Measurements from ENCODE around the gene FAM83B. TPM values are rescaled to one million over a fixed set of nuclear protein-coding genes. Genes with fewer than 3 reads are reported as not detected.

FAM83B gene
- total RNA-seq, 4 donors from 2014 or later, result 4.1 TPM; not detected in 3

DNA sequence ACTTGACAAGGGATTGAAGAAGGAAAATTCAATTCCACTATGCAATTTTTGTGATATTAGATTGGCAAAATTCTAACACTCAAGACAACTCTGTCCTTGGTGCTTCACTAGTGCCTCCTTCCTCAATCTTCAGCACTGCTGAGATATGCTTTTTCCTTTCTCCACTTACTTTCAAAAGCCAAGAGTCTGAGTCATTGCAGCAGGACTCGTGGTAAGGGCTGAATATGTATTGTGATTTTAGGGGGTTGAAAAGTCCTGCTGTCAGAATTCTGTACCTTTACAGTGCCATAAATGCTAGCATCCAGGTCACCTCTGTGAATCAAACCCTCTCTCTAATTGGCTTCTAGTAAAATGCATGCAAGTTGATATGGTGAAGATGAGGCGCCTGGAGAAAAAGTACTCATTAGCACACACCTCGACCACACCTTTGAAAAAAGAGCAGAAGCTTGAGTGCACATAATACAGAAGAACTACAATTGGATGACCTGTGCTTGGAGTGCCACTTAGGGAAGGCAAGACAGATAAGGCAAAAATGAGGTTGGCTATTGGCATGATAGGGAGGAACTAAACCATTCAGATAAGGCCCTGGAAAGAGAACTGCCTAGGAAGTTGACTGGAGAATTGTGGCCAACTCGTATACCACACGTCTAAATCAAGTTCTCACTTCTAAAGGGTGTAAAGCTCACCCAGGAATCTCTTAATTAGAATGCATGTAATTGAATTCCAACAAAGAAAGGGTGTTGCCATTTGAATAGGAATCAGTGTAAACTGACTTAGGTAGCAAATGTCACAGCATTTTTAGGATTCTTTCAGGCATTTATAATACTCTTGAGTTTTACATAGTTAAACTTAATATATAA, 43.6 kb upstream of the FAM83B start:
- no peaks in the 10 kb centered on the region for H3K4me1 ChIP-seq
- no peaks in the 10 kb centered on the region for H3K27me3 ChIP-seq
- H3K36me3 ChIP-seq, result no peaks in the 10 kb centered on the region
- no peaks in the 10 kb centered on the region for H3K9me3 ChIP-seq
- no peak for ATAC-seq
- TF ChIP-seq POLR2AphosphoS5 (IDR thresholded peaks at IDR 0.05), result no peak
- TF ChIP-seq POLR2A (IDR thresholded peaks at IDR 0.05), result no peak
- no peak for TF ChIP-seq CTCF (IDR thresholded peaks at IDR 0.05)
- no peak for TF ChIP-seq EP300 (IDR thresholded peaks at IDR 0.05)
- H3K27ac ChIP-seq, result no peak overlapping the region
- H3K4me3 ChIP-seq, result no peak overlapping the region
- WGBS, 2 donors (ENCODE audit: low coverage in 1 of 2), result 53 to 59% methylated on average over 3 of the region's 5 CpGs

DNA sequence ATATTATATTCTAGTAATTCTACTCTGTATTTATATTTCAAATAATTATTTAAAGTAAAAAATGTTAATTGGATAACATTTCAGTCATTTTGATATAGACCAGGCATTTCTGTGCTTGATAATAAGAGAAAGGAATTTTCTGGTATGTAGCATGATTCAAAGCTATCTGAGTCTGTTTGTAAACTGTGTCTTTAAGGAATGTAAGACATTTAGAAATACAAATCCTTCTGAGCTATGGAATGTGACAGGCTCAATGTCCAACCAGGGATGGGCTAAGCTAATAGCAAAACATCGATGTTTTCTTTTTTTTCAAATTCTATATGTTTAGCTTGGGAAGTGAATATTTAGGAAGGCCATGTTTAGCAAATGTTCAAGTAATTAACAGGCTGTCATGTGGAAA, 41.5 kb upstream of the FAM83B start:
- no peaks in the 10 kb centered on the region for H3K36me3 ChIP-seq
- H3K9me3 ChIP-seq, result no peaks in the 10 kb centered on the region
- 10% methylated on average over 1 of the region's 1 CpG for WGBS, 2 donors (ENCODE audit: low coverage in 1 of 2)
- no peak overlapping the region for H3K4me3 ChIP-seq
- no peaks in the 10 kb centered on the region for H3K27me3 ChIP-seq
- no peak overlapping the region for H3K27ac ChIP-seq
- TF ChIP-seq POLR2AphosphoS5 (IDR thresholded peaks at IDR 0.05), result no peak
- no peak for TF ChIP-seq POLR2A (IDR thresholded peaks at IDR 0.05)
- TF ChIP-seq EP300 (IDR thresholded peaks at IDR 0.05), result no peak
- no peak for TF ChIP-seq CTCF (IDR thresholded peaks at IDR 0.05)
- no peak for ATAC-seq
- no peaks in the 10 kb centered on the region for H3K4me1 ChIP-seq

DNA sequence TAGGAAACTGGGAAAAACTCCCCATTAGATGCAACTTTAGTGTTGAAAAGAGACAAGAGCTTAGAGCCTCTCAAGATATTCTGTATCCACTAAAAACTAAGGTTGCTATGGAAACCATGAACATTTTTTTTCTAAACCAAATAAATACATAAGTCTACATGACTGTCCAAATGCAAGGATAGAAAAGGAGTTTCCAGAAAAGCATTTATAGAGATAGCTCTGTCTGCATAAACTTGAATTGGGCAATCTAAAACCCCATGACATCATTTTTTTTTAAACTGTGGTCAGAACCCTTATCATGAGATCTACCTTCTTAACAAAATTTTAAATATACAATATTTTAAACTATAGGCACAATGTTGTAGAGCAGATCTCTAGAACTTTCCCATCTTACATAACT, 36.4 kb upstream of the FAM83B start:
- Histone ChIP-seq H3K4me3 (no peak overlapping the region), H3K27me3 (no peaks in the 10 kb centered on the region), H3K9me3 (no peaks in the 10 kb centered on the region), H3K36me3 (no peaks in the 10 kb centered on the region), H3K27ac (no peak overlapping the region), H3K4me1 (no peaks in the 10 kb centered on the region)
- no peak for ATAC-seq
- TF ChIP-seq POLR2A (IDR thresholded peaks at IDR 0.05) (no peak), CTCF (IDR thresholded peaks at IDR 0.05) (no peak), EP300 (IDR thresholded peaks at IDR 0.05) (no peak), POLR2AphosphoS5 (IDR thresholded peaks at IDR 0.05) (no peak)

- Histone ChIP-seq H3K36me3 (no peaks in the 10 kb centered on the region), H3K4me1 (no peaks in the 10 kb centered on the region), H3K27ac (no peak overlapping the region), H3K9me3 (no peaks in the 10 kb centered on the region), H3K27me3 (no peaks in the 10 kb centered on the region), H3K4me3 (no peak overlapping the region)
- TF ChIP-seq POLR2AphosphoS5 (IDR thresholded peaks at IDR 0.05), result no peak
- no peak for TF ChIP-seq POLR2A (IDR thresholded peaks at IDR 0.05)
- TF ChIP-seq EP300 (IDR thresholded peaks at IDR 0.05), result no peak
- TF ChIP-seq CTCF (IDR thresholded peaks at IDR 0.05), result no peak
- WGBS, 2 donors (ENCODE audit: low coverage in 1 of 2), result 47 to 66% methylated on average over 3 of the region's 3 CpGs
- ATAC-seq, result no peak
These were observed 32.7 kb upstream of the FAM83B start for GRCh38 chr6:54813892-54814291.

DNA sequence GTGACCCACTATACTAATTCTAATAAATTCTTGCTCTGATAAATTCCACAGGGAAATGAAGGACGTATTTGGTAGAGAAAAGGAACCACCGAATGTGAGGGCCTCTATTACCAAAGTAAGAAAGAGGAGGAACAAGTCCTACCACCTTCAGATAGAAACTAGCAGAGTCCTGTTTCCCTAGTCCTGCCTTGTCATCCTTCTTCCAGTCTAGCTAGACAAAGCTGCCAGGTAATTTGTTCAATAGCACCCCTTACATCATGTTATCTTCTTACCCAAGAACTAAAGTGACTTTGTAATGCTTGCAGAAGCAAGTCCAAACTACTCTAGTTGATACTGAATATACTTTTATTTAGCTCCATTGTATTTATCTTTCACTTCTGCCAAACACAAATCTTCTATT, 29.3 kb upstream of the FAM83B start:
- Histone ChIP-seq H3K27me3 (no peaks in the 10 kb centered on the region), H3K9me3 (peaks cover 0 to under 1% (median 0%) of the 10 kb centered on the region in 3 donors), H3K4me3 (no peak overlapping the region), H3K4me1 (no peaks in the 10 kb centered on the region), H3K36me3 (no peaks in the 10 kb centered on the region), H3K27ac (no peak overlapping the region)
- ATAC-seq, result no peak
- no peak for TF ChIP-seq POLR2AphosphoS5 (IDR thresholded peaks at IDR 0.05)
- TF ChIP-seq CTCF (IDR thresholded peaks at IDR 0.05), result no peak
- TF ChIP-seq EP300 (IDR thresholded peaks at IDR 0.05), result no peak
- no peak for TF ChIP-seq POLR2A (IDR thresholded peaks at IDR 0.05)
- 78 to 86% methylated on average over 2 of the region's 2 CpGs for WGBS, 2 donors (ENCODE audit: low coverage in 1 of 2)
